GM23338 (cell line): ENCODE measurements around the gene PRDM4. TPM values are rescaled to one million over a fixed set of nuclear protein-coding genes. Genes with fewer than 3 reads are reported as not detected.
"Not testable (repeated sequence)": the region's sequence is repeated elsewhere in the genome, so short reads cannot be mapped to it uniquely, and the experiment has no call there.

Source experiments
- ATAC-seq: fragments of 200-7000 bp; cut with Tn5 transposase; 3 replicates; pipeline ENCODE4 v1.9.1; 2020
- DNase-seq: peaks from one replicate; pipeline ENCODE4 v3.0.0-alpha.2; 2015; ENCODE audit warnings: low spot score
- H2AFZ ChIP-seq: fragments of 200-600 bp; sonication (generic); 2 replicates; pipeline ENCODE4 v1.8.0; 2016; ENCODE audit warnings: antibody characterized with exemption, mild to moderate bottlenecking, moderate library complexity
- H3F3A ChIP-seq: fragments of 200-600 bp; sonication (generic); replicated peaks from 2 replicates; pipeline ENCODE4 v1.8.0; 2017; ENCODE audit warnings: antibody characterized with exemption, mixed run types, low read depth
- H3K27ac ChIP-seq: fragments of 200-600 bp; sonication (generic); 2 replicates; pipeline ENCODE4 v1.6.1; 2016; ENCODE audit warnings: low read depth
- H3K27me3 ChIP-seq: fragments of 200-600 bp; sonication (generic); 2 replicates; pipeline ENCODE4 v1.8.0; 2016; ENCODE audit warnings: mild to moderate bottlenecking, mixed run types, moderate library complexity; ENCODE audit not compliant: insufficient read depth
- H3K36me3 ChIP-seq: fragments of 200-600 bp; sonication (generic); 2 replicates; pipeline ENCODE4 v1.8.0; 2016; ENCODE audit warnings: mild to moderate bottlenecking; ENCODE audit not compliant: insufficient read depth
- H3K4me1 ChIP-seq: fragments of 200-600 bp; sonication (generic); 2 replicates; pipeline ENCODE4 v1.8.0; 2016; ENCODE audit warnings: mild to moderate bottlenecking, moderate library complexity; ENCODE audit not compliant: insufficient read depth
- H3K4me2 ChIP-seq: fragments of 200-600 bp; sonication (generic); 2 replicates; pipeline ENCODE4 v1.7.1; 2017; ENCODE audit warnings: mixed run types
- H3K4me3 ChIP-seq: fragments of 200-600 bp; sonication (generic); 2 replicates; pipeline ENCODE4 v1.6.1; 2016; ENCODE audit warnings: mixed run types
- H3K79me2 ChIP-seq: fragments of 200-600 bp; sonication (generic); replicated peaks from 2 replicates; pipeline ENCODE4 v1.8.0; 2017; ENCODE audit warnings: mild to moderate bottlenecking; ENCODE audit not compliant: insufficient read depth
- H3K9me2 ChIP-seq: fragments of 200-600 bp; sonication (generic); 2 replicates; pipeline ENCODE4 v1.8.0; 2017; ENCODE audit not compliant: insufficient read depth
- H4K20me1 ChIP-seq: fragments of 200-600 bp; sonication (generic); replicated peaks from 2 replicates; pipeline ENCODE4 v1.8.0; 2017; ENCODE audit warnings: mild to moderate bottlenecking; ENCODE audit not compliant: insufficient read depth
- H3K27ac Mint-ChIP-seq: 2 replicates; pipeline ENCODE4 v1.8.0; 2020; ENCODE audit warnings: inconsistent platforms, mild to moderate bottlenecking, moderate library complexity, mixed read lengths
- H3K27me3 Mint-ChIP-seq: 3 replicates; pipeline ENCODE4 v1.8.0; 2022; ENCODE audit warnings: low read depth, mild to moderate bottlenecking, moderate library complexity, mixed read lengths, inconsistent platforms; ENCODE audit not compliant: insufficient read depth, poor library complexity
- H3K36me3 Mint-ChIP-seq: 3 replicates; pipeline ENCODE4 v1.8.0; 2021; ENCODE audit warnings: low read depth, mild to moderate bottlenecking, inconsistent platforms, moderate library complexity, mixed read lengths
- H3K4me1 Mint-ChIP-seq: 3 replicates; pipeline ENCODE4 v1.8.0; 2020; ENCODE audit warnings: mild to moderate bottlenecking, inconsistent platforms, mixed read lengths
- H3K4me3 Mint-ChIP-seq: 3 replicates; pipeline ENCODE4 v1.8.0; 2021; ENCODE audit warnings: moderate library complexity, mild to moderate bottlenecking, inconsistent platforms, mixed read lengths
- H3K9me3 Mint-ChIP-seq: 3 replicates; pipeline ENCODE4 v1.8.0; 2020; ENCODE audit warnings: moderate library complexity, mild to moderate bottlenecking, inconsistent platforms, mixed read lengths
- CREB1 ChIP-seq: fragments of 250-450 bp; sonication (Bioruptor Pico); IDR thresholded peaks from 2 replicates; pipeline ENCODE4 v1.5.0; 2020; ENCODE audit warnings: low read depth, mild to moderate bottlenecking, moderate library complexity
- NANOG ChIP-seq: IDR thresholded peaks from 2 replicates; pipeline ENCODE4 v1.6.1; 2016; ENCODE audit warnings: antibody characterized with exemption, borderline replicate concordance
- polyA plus RNA-seq: library from polyadenylated mRNA; unstranded; fragments of >200 nt; fragmentation: Nextera tagmentation; extraction: Ambion mirVana; gene quantifications from 2 replicates; pipeline ENCODE4 v1.2.1, GENCODE V29; 2016
- total RNA-seq: library from RNA; depleted of rRNA; stranded (reverse); fragments of >200 nt; shearing (Covaris generic); gene quantifications from 2 replicates; pipeline ENCODE4 v1.2.3, GENCODE V29; 2014
- TF ChIP-seq, protein P1 (sequence below): IDR thresholded peaks from one replicate; pipeline ENCODE4 v1.6.1; 2018; ENCODE audit warnings: antibody characterized with exemption; ENCODE audit not compliant: unreplicated experiment

The PRDM4 gene
- total and polyA plus RNA-seq, 2 experiments from 2014 or later: 4.9 to 17.1 TPM

DNA sequence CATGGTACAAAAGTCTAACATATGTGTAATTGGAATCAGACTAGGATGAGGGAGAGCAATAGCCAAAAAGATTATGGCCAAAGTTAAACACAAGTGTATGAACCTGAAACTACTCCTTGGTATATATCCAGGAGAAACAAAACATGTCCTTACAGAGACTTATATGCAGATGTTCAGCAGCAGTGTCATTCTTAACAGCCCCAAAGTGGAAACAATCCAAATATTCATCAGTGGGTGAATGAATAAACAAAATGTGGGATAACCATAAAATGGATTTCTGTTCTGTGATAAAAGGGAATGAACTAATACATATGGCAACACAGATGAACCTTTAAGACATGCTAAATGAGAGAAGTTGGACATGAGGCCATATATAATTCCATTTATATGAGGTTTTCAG, 45.2 kb downstream of the PRDM4 start:
- Histone ChIP-seq H3F3A (no peaks in the 10 kb centered on the region), H3K27me3 (no peaks in the 10 kb centered on the region), H4K20me1 (no peaks in the 10 kb centered on the region; the same call in 1 of the 2 replicates), H3K4me3 (no peak overlapping the region), H3K27ac (no peak overlapping the region), H3K4me2 (no peak overlapping the region), H2AFZ (no peak overlapping the region), H3K9me2 (no peaks in the 10 kb centered on the region), H3K36me3 (peaks cover 35% of the 10 kb centered on the region), H3K4me1 (no peaks in the 10 kb centered on the region), H3K79me2 (no peaks in the 10 kb centered on the region)
- ATAC-seq (no peak), DNase-seq (no peak)
- Mint-ChIP-seq H3K36me3 (peaks cover 25% of the 10 kb centered on the region), H3K9me3 (no peaks in the 10 kb centered on the region), H3K4me1 (no peaks in the 10 kb centered on the region), H3K4me3 (no peak overlapping the region), H3K27me3 (no peaks in the 10 kb centered on the region), H3K27ac (no peak overlapping the region)
- TF ChIP-seq, protein P1, sequence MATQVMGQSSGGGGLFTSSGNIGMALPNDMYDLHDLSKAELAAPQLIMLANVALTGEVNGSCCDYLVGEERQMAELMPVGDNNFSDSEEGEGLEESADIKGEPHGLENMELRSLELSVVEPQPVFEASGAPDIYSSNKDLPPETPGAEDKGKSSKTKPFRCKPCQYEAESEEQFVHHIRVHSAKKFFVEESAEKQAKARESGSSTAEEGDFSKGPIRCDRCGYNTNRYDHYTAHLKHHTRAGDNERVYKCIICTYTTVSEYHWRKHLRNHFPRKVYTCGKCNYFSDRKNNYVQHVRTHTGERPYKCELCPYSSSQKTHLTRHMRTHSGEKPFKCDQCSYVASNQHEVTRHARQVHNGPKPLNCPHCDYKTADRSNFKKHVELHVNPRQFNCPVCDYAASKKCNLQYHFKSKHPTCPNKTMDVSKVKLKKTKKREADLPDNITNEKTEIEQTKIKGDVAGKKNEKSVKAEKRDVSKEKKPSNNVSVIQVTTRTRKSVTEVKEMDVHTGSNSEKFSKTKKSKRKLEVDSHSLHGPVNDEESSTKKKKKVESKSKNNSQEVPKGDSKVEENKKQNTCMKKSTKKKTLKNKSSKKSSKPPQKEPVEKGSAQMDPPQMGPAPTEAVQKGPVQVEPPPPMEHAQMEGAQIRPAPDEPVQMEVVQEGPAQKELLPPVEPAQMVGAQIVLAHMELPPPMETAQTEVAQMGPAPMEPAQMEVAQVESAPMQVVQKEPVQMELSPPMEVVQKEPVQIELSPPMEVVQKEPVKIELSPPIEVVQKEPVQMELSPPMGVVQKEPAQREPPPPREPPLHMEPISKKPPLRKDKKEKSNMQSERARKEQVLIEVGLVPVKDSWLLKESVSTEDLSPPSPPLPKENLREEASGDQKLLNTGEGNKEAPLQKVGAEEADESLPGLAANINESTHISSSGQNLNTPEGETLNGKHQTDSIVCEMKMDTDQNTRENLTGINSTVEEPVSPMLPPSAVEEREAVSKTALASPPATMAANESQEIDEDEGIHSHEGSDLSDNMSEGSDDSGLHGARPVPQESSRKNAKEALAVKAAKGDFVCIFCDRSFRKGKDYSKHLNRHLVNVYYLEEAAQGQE: no peak
- no peak for TF ChIP-seq CREB1 (CRISPR knock-in tag)

DNA sequence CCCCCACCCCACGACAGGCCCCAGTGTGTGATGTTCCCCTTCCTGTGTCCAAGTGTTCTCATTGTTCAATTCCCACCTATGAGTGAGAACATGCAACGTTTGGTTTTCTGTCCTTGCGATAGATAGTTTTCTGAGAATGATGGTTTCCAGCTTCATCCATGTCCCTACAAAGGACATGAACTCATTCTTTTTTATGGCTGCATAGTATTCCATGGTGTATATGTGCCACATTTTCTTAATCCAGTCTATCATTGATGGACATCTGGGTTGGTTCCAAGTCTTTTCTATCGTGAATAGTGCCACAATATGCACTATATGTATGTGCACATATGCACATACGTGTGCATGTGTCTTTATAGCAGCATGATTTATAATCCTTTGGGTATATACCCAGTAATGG, 55.4 kb downstream of the PRDM4 start:
- ATAC-seq, H4K20me1 ChIP-seq, H3K27me3 ChIP-seq, H2AFZ ChIP-seq, DNase-seq, H3K9me3 Mint-ChIP-seq, H3K79me2 ChIP-seq, H3K27ac ChIP-seq, H3K4me1 ChIP-seq, H3F3A ChIP-seq, H3K9me2 ChIP-seq, H3K4me3 ChIP-seq, H3K27ac Mint-ChIP-seq, H3K4me3 Mint-ChIP-seq, H3K4me1 Mint-ChIP-seq, H3K27me3 Mint-ChIP-seq, H3K4me2 ChIP-seq: not testable (repeated sequence)
- peaks cover 73% of the 10 kb centered on the region for H3K36me3 ChIP-seq
- peaks cover 94% of the 10 kb centered on the region for H3K36me3 Mint-ChIP-seq

DNA sequence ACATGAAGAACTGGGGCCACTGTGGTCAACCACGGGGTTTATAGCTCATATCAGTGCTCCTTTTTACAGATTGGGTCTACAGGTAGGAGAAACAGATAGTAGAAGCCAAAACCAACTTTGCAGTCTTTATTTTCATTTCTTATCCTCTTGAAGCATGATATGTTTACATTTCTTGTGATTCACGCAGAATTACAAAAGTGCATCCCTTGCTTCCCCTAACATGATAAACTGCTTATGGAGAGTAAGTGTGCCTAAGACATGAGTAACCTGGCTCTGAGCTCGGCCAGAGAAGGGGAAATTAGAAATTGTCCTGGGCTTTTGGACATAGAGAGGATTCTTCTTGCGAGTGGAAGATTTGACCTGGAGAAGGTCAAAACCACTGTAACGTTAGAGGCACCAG, 56.9 kb downstream of the PRDM4 start:
- DNase-seq: no peak
- Mint-ChIP-seq H3K9me3 (peaks cover 6% of the 10 kb centered on the region), H3K36me3 (peaks cover 94% of the 10 kb centered on the region), H3K27me3 (peaks cover 2% of the 10 kb centered on the region), H3K4me3 (no peak overlapping the region), H3K4me1 (no peaks in the 10 kb centered on the region), H3K27ac (no peak overlapping the region)
- ATAC-seq: no peak
- Histone ChIP-seq H3K9me2 (no peaks in the 10 kb centered on the region), H3K4me1 (no peaks in the 10 kb centered on the region), H3F3A (no peaks in the 10 kb centered on the region), H3K27ac (no peak overlapping the region), H3K36me3 (peaks cover 74% of the 10 kb centered on the region), H3K4me3 (no peak overlapping the region), H4K20me1 (peaks cover 7% of the 10 kb centered on the region; the same call in 1 of the 2 replicates), H3K4me2 (no peak overlapping the region), H3K27me3 (no peaks in the 10 kb centered on the region), H3K79me2 (peaks cover 4% of the 10 kb centered on the region), H2AFZ (no peak overlapping the region)
- TF ChIP-seq, protein P1: no peak
- TF ChIP-seq NANOG: no peak
